ENCODE data around the gene CCN2. TPM values are rescaled to one million over a fixed set of nuclear protein-coding genes. Genes with fewer than 3 reads are reported as not detected.

The CCN2 gene
- total RNA-seq, 2 donors from 2014 or later, result not detected

DNA sequence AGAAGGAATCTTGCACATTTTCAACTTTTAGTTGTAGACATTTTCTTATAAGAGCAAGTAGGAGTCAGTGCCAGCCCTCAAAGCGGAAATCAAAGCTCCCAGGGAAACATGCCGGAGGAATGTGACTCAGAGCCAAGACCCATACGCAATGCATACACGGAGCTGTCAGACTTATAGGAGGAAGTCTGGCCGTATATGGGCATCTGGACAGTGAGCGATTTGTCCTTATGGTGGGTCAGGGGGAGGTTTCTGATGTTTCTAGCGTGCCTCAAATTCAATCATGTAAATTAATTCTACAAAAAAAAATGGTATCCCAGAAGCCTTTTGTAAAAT, 3.6 kb upstream of the CCN2 start:
- no peak overlapping the region for H3K27ac Mint-ChIP-seq
- no peak for ATAC-seq (replicated peaks)
- H3K4me1 Mint-ChIP-seq, result peaks cover 6% of the 10 kb centered on the region
- H3K36me3 Mint-ChIP-seq (ENCODE audit: low read depth), result no peaks in the 10 kb centered on the region
- H3K4me3 Mint-ChIP-seq, result no peak overlapping the region
- H3K9me3 Mint-ChIP-seq, result no peaks in the 10 kb centered on the region
- peaks cover 50% of the 10 kb centered on the region for H3K27me3 Mint-ChIP-seq

DNA sequence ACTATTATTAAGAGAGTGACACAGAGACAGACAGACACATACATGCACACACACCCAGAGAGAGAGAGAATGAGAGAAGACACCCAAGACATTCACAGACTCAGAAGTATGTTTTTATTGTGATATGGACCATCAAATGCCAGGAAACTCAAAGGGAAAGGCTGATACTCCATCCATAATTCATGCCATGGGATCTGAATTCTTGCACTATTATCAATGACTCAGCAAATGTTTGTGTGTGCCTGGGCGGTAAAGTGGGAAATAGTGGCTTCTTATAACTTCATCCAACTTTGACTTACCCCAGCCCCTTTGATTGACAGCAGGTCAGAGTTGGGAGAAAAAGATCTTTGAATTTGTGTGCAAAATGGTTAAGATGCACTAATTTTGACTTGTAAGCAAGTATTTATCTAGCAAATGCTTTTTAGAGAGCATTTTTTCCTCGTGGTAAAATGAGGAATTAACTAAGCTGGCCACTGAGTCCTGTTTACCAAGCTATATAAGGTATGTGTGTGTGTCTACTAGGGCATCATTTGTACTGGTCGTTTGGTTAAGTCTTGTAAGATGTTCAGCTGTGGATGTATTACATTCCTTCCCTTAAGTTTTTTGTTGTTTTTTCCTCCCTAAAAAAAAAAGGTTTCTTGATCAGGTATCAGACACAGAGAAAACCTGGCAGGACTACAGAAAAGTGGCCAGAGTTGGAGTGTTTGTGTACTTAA, 3.0 kb upstream of the CCN2 start:
- Mint-ChIP-seq H3K36me3 (ENCODE audit: low read depth) (no peaks in the 10 kb centered on the region), H3K9me3 (no peaks in the 10 kb centered on the region), H3K4me3 (no peak overlapping the region), H3K27ac (no peak overlapping the region), H3K4me1 (peaks cover 6% of the 10 kb centered on the region), H3K27me3 (peaks cover 56% of the 10 kb centered on the region)
- ATAC-seq (replicated peaks), result no peak

DNA sequence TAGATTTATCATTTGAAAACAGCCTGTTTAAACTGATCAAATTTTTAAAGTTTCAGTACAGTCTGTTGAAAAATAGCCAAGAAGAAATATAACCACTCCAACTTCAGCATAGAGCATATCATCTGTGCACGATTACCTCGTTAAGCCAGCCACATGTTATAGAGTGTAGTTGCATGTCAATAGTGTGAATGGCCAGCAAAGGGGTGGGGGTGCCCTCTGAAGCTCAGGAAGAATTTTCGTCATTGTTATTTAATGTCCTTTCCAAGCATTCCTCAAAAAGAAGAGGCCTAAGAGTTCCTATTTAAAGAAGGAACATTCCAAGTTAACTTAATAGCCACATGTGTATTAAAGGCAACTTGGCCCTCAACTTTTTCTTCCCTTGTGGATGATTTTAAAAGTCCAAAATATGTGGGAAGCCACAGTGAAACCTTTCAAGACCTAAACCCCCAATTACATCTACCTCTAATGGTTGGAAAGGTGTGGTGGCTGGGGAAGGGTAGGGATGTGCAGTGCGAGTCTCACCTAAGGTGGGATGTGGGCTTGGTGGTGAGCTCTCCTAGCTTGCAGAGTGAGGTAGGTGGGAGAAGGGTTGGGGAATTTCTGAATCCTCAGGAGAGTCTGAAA, 1.8 kb upstream of the CCN2 start:
- no peak for ATAC-seq (replicated peaks)
- Mint-ChIP-seq H3K4me1 (peaks cover 6% of the 10 kb centered on the region), H3K36me3 (ENCODE audit: low read depth) (no peaks in the 10 kb centered on the region), H3K4me3 (no peak overlapping the region), H3K9me3 (no peaks in the 10 kb centered on the region), H3K27ac (no peak overlapping the region), H3K27me3 (peaks cover 53% of the 10 kb centered on the region)

DNA sequence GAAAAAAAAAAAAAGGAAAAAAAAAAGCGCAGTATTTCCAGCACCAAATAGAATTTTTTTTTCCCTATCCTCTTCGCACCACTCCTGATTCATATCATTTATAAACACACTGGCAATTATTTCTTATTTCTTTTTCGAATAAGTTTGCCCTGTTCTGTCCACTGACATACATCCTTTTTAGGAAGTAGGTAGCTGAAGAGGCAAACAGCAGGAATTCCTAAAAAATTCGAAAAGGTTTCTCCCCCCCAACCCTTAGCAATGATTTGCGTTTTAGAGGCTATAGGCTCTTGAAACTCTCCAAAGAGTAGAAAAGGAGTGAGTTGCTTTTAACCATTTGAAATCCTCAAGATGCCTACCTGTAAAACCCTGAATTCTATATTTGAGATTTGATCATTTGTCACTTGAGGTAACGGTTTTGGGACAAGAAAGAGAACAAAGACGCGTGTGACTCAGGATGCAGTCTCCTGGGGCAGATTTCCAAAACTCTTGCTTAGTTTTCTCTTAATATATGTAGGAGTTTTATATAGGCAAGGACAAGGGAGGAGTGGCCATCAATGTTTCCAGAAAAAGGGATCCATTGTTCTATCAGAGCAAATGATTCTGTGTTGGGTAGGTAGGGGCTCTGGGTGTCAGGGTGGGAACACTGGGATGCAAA, 531 bp upstream of the CCN2 start:
- H3K27me3 Mint-ChIP-seq, result peaks cover 56% of the 10 kb centered on the region
- no peak for ATAC-seq (replicated peaks)
- H3K9me3 Mint-ChIP-seq, result no peaks in the 10 kb centered on the region
- no peaks in the 10 kb centered on the region for H3K36me3 Mint-ChIP-seq (ENCODE audit: low read depth)
- H3K4me1 Mint-ChIP-seq, result peaks cover 6% of the 10 kb centered on the region
- no peak overlapping the region for H3K27ac Mint-ChIP-seq
- H3K4me3 Mint-ChIP-seq, result peak overlapping the region; percentile 63

DNA sequence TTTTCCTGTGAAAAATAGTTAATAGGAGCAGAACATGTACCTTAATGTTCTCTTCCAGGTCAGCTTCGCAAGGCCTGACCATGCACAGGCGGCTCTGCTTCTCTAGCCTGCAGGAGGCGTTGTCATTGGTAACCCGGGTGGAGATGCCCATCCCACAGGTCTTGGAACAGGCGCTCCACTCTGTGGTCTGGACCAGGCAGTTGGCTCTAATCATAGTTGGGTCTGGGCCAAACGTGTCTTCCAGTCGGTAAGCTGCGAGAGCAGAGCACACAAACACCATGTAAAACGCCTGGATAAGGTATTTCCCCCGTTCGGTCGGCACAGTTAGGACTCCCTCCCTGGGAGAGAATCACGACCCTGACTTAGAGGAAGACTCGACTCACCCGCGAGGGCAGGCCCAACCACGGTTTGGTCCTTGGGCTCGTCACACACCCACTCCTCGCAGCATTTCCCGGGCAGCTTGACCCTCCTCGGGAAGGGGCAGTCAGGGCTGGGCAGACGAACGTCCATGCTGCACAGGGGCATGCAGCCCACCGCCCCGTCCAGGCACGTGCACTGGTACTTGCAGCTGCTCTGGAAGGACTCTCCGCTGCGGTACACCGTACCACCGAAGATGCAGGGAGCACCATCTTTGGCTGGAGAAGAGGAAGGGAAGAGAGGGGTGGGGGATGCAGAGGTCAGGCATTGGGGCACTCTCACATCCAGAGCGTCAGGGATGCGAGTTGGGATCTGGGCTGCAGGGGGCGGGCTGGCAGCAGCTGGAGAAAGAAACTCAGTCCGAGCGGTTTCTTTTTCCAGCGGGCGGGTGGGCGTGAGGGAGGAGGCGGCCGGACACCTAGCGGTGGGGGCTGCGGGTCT, 1.0 kb downstream of the CCN2 start:
- Mint-ChIP-seq H3K36me3 (ENCODE audit: low read depth) (no peaks in the 10 kb centered on the region), H3K4me1 (peaks cover 6% of the 10 kb centered on the region), H3K9me3 (no peaks in the 10 kb centered on the region), H3K27me3 (peaks cover 59% of the 10 kb centered on the region), H3K4me3 (peak overlapping the region; percentile 77), H3K27ac (no peak overlapping the region)
- peak; percentile 23 for ATAC-seq (replicated peaks)

DNA sequence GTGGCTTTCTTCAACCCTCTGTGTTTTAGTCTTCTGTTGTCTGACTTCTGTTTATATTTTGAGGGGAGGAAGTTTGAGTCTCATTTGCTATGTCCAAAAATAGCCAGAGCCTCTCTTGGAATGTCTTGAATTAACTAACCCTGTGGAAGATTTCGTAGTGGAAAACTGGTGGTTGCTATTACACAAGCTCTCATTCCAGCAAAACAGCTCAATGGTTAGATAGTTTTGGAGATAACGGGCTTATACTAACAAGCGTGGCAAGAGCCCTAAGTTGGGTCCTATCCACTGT, 1.6 kb downstream of the CCN2 start:
- H3K4me1 Mint-ChIP-seq, result peaks cover 6% of the 10 kb centered on the region
- H3K9me3 Mint-ChIP-seq, result no peaks in the 10 kb centered on the region
- no peaks in the 10 kb centered on the region for H3K36me3 Mint-ChIP-seq (ENCODE audit: low read depth)
- H3K27ac Mint-ChIP-seq, result no peak overlapping the region
- H3K27me3 Mint-ChIP-seq, result peaks cover 56% of the 10 kb centered on the region
- no peak for ATAC-seq (replicated peaks)
- peak overlapping the region; percentile 77 for H3K4me3 Mint-ChIP-seq

DNA sequence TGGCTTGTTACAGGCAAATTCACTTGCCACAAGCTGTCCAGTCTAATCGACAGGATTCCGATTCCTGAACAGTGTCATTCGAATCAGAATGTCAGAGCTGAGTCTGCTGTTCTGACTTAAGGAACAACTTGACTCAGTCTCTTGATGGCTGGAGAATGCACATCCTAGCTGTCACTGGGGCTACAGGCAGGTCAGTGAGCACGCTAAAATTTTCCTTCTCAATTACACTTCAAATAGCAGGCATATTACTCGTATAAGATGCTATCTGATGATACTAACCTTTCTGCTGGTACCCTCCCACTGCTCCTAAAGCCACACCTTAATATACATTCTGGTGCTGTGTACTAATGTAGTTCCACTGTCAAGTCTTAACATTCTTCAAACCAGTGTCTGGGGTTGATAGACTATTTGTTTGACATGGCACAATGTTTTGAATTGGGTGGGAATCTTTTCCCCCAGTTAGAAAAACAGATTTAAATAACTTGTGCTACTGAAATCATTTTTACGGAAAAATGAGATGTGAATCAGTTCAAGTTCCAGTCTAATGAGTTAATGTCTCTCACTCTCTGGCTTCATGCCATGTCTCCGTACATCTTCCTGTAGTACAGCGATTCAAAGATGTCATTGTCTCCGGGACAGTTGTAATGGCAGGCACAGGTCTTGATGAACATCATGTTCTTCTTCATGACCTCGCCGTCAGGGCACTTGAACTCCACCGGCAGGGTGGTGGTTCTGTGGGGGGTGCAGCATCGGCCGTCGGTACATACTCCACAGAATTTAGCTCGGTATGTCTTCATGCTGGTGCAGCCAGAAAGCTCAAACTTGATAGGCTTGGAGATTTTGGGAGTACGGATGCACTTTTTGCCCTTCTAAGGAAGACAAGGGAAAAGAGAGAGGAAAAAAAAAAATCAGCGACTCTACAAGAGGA, 2.2 kb downstream of the CCN2 start:
- Mint-ChIP-seq H3K4me1 (peaks cover 6% of the 10 kb centered on the region), H3K36me3 (ENCODE audit: low read depth) (no peaks in the 10 kb centered on the region), H3K27me3 (peaks cover 51% of the 10 kb centered on the region), H3K9me3 (no peaks in the 10 kb centered on the region), H3K27ac (no peak overlapping the region), H3K4me3 (no peak overlapping the region)
- ATAC-seq (replicated peaks), result no peak

DNA sequence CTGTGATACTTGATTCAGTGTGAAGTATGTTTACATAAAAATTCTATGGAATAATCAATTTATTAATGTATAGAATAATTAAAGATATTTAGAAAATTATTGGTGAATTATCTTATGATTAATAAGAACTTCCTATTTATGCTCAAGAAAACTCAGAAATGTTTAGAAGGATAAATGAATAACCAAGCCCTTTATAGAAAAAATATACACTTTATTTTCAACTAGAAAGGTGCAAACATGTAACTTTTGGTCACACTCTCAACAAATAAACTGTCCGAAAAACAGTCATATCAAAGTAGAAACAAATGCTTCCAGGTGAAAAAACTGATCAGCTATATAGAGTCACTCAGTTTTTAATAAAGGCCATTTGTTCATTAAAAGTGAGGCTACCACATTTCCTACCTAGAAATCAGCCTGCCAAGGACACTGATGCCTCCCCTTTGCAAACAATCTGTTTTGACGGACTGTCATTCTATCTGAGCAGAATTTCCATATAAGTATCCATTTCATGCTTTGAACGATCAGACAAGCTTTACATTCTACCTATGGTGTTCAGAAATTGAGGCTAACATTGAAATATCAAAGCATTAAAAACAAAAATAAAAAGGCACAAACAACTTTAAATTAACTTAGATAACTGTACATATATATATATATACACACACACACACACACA, 3.0 kb downstream of the CCN2 start:
- Mint-ChIP-seq H3K9me3 (no peaks in the 10 kb centered on the region), H3K4me1 (peaks cover 6% of the 10 kb centered on the region), H3K36me3 (ENCODE audit: low read depth) (no peaks in the 10 kb centered on the region), H3K27ac (no peak overlapping the region), H3K27me3 (peaks cover 48% of the 10 kb centered on the region), H3K4me3 (no peak overlapping the region)
- ATAC-seq (replicated peaks), result no peak

DNA sequence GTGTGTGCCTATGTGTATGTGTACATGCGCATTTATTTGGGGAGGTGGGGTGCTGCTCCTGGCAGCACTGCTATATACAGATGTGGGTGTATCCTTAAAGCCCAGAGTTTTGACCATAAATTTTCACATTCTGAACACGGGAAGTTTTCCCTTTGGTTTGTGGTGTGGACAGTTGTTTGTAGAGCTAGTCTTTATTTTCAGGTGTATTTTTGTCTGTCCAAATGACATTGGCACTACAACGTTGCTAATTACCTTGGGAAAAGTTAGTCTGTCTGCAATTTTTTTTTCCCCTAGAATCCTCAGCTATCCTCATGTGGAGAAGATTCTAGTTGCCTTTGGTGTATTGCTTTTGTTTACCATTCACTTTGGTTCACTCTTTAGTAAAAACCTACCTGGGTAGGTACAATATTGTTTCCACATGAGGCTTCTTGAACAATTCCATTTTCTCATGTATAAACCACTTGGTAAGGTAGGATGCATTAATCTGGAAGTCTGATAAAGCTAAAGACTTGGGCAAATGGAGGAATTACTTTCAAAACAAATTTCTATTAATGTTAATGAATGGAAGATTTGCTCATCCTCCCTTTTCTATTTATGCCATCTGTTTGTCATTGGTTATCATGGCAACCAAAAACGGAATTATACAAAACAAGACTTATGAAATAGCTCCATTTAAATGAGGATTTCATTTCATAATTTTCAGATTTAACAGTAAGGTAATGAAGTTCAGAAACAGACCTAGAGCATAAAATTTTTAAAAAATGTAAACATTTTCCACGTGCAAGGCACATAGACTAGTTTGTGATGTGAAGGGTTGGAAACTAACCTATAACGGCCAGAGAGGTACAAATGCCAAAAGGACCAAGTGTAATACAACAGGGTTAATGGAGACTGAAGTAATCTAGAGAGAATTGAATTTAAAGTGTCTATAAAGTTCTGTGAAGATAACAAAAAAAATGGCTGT, 3.9 kb downstream of the CCN2 start:
- Mint-ChIP-seq H3K9me3 (no peaks in the 10 kb centered on the region), H3K4me3 (no peak overlapping the region), H3K27ac (no peak overlapping the region), H3K36me3 (ENCODE audit: low read depth) (no peaks in the 10 kb centered on the region), H3K27me3 (peaks cover 42% of the 10 kb centered on the region), H3K4me1 (peaks cover 6% of the 10 kb centered on the region)
- no peak for ATAC-seq (replicated peaks)

DNA sequence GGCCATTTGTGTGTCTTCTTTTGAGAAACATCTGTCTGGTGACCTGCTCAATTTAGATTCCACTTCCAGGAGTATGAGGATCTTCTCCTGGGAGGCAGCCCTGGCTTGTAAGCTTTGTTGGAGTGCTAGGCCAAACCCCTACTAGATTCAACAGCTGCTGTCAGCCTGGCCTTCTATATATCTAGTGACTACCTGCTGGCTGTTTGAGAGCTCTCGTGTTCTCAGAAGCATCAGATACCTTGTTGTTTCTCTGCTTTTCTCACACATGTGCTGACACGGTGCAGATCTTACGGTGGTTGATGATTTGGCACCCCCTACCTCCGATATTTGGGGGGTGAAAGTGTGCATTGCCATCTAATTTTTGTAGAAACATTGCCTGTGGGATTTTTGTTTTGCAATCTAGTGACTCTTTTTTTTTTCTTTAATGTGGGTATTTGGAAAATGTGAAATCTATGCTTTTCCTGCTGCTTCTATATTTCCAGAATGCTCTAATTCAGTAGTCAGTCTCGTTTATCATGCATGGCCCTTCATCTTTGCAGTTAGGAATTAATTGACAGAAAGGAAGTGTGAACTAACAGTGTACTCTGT, 4.7 kb downstream of the CCN2 start:
- no peaks in the 10 kb centered on the region for H3K9me3 Mint-ChIP-seq
- H3K4me1 Mint-ChIP-seq, result peaks cover 6% of the 10 kb centered on the region
- peaks cover 34% of the 10 kb centered on the region for H3K27me3 Mint-ChIP-seq
- no peaks in the 10 kb centered on the region for H3K36me3 Mint-ChIP-seq (ENCODE audit: low read depth)
- no peak overlapping the region for H3K4me3 Mint-ChIP-seq
- H3K27ac Mint-ChIP-seq, result no peak overlapping the region
- no peak for ATAC-seq (replicated peaks)

DNA sequence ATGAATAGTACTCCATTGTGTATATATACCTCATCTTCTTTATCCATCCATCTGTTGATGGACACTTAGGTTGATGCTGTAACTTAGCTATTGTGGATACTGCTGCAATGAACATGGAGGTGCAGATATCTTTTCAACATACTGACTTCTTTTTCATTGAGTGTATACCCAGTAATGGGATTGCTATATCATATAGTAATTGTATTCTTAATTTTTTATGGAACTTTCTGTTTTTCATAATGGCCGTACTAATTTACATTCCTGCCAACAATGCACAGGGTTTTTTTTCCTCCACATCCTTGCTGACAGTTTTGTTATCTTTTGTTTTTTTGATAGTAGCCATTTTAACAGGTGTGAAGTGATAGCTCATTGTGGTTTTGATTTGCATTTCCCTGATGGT, 5.2 kb downstream of the CCN2 start:
- H3K4me1 Mint-ChIP-seq, result peaks cover 6% of the 10 kb centered on the region
- peaks cover 32% of the 10 kb centered on the region for H3K27me3 Mint-ChIP-seq
- no peaks in the 10 kb centered on the region for H3K9me3 Mint-ChIP-seq
- no peak overlapping the region for H3K27ac Mint-ChIP-seq
- no peak for ATAC-seq (replicated peaks)
- H3K4me3 Mint-ChIP-seq, result no peak overlapping the region
- H3K36me3 Mint-ChIP-seq (ENCODE audit: low read depth), result no peaks in the 10 kb centered on the region

DNA sequence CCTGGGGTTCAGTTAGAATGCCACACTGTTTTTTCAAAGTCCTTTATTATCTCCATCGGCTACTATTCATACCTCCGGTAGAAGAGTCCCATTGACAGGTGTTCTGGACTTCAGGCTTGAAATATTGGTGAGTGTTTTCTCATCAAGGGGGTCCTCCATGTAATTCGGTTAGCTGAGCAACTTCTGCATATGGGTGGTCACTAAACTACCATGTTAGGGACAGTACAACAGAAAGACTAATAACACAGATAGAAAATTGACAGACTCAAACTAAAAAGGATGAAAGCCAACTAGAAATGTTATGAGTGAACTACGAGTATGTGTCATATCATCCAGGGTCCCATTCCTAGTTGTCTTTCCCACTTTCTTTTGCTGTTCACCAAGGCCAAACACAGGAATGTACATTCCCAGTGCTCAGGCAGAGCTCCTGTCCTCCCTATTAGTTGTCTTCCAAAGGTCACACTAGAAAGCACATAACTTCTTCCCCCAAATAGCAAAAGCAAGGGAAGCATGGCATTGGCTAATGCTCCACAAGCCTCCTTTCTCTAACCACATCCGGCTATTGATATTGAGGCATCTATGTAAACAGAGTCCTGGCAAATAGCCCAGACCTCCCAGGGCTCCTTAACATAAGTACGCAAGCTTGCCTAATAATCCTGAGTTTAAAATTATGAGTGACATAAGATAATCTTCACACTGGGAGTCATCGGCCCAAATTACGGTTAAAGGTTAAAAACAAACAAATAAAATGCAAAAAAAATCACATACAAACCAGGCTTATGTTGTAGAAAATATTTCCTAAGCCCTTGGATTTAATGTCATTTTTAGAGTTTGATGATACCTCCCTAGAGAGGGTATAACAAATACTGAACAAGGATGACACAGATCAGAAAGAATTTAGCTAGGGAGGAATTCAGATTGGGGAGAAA, 13.2 kb downstream of the CCN2 start:
- ATAC-seq (replicated peaks), result no peak

More for the DNA sequence above, 13.2 kb downstream of the CCN2 start:
- Mint-ChIP-seq H3K27me3 (peaks cover 10% of the 10 kb centered on the region), H3K4me3 (no peak overlapping the region), H3K36me3 (ENCODE audit: low read depth) (no peaks in the 10 kb centered on the region), H3K4me1 (no peaks in the 10 kb centered on the region), H3K27ac (no peak overlapping the region), H3K9me3 (no peaks in the 10 kb centered on the region)

Data from activated T-helper 17 cell treated with anti-CD3 and anti-CD28 coated beads, Interleukin-2, amount 50 U/mL, for 72 hours (primary cell).